HG02840 (cell line): ENCODE results near the gene PSMB10.

Source experiments
- ATAC-seq: cut with Tn5 transposase; IDR thresholded peaks from one replicate; pipeline ENCODE4 v1.9.1; 2021; ENCODE audit warnings: mild to moderate bottlenecking, moderate library complexity, moderate number of reproducible peaks; ENCODE audit not compliant: unreplicated experiment, low FRiP score

PSMB10 gene

DNA sequence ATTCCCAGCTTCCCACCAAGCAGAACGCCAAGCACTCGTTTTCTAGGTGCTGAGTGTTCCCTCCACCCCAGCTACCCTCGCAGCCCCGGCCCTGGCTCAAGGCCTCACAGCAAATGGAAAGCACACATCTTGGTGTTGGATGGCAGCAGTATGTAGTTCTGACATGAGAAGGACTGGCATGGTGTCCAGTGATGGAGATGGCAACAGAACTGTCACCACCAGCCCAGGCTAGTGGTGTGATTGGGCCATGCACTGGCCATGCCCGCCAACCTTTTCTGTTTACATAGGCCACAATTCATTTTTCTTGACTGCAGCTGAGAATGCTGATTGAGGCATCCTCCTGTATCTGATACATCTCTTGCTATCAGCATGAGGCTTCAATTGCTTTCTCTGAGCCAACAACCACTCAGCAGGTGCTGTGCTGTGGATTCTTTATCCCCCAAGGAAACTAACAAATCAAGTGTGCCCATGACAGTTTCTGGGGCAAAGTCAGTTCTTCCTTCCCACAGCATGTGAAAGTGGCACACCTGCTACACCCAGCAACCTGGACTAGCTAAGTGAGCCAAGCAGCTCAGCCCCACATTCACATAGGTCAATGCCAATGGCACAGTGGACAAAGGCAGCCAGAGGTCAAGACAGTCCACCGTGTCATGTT is 28.0 kb upstream of the PSMB10 start:
- ATAC-seq, result no peak

GRCh38 chr16:67963662-67964321 is 27.1 kb upstream of the PSMB10 start:
- ATAC-seq, result no peak

DNA sequence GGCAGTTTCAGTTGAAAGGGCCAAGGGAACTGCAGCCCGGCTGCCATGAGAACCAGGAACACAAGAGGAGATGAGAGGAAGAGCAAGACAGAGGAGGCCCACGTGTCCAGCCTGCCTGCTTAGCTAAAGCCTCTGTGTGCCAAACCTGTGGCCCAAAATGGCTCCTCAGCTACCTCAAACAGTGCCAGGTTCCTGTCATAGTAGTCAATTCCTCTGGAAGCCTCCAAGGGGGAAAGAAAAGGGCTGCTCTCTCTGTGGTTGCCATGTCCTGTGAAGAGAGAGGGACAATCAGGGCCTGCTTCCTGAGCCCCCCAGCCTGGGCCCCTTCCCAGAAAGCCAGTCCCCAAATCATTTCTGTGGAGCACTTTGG is 26.6 kb upstream of the PSMB10 start:
- ATAC-seq, result no peak

GRCh38 chr16:67962135-67962534 is 25.5 kb upstream of the PSMB10 start:
- no peak for ATAC-seq

GRCh38 chr16:67961551-67961957 is 24.9 kb upstream of the PSMB10 start:
- no peak for ATAC-seq

DNA sequence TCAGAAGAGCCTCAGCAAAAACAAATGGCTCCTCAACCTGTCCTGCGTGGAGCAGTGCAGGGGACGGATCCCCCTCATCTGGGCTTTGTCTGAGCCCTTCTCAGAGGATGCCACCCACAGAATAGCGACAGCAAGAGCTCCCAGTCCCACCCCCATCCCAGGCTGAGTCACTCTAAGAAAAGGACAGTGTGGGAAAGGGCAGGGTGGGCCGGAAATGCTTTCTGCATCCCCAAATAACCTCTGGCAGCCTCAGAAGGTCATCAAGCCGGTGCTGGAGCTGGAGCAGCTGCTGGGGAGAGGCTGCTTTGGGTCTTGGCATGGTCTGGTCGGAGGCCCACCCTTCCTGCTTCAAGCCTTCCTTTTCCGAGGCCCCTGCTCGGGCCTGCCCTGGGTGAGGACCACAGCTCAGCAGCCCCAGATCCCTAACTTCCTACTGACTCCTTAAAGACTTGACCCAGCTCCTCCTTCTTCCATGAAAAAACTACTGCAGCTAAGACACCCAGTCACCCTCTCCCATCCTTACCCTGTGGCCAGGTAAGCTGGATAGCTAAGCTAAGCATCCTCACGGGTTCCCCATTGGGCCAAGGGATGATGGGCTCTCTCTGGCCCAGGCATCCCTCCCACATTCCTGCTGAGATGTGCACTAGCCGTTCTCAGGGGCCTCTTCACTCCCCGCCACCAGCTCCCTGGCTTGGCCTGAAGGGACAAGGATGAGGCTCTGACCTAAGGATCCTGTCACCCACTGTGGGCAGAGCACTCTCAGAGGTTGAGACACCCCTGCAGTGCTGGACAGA is 23.1 kb upstream of the PSMB10 start:
- no peak for ATAC-seq

GRCh38 chr16:67957622-67958021 is 21.0 kb upstream of the PSMB10 start:
- ATAC-seq, result no peak

- ATAC-seq, result no peak
Observed at GRCh38 chr16:67954421-67955196, 18.0 kb upstream of the PSMB10 start.

DNA sequence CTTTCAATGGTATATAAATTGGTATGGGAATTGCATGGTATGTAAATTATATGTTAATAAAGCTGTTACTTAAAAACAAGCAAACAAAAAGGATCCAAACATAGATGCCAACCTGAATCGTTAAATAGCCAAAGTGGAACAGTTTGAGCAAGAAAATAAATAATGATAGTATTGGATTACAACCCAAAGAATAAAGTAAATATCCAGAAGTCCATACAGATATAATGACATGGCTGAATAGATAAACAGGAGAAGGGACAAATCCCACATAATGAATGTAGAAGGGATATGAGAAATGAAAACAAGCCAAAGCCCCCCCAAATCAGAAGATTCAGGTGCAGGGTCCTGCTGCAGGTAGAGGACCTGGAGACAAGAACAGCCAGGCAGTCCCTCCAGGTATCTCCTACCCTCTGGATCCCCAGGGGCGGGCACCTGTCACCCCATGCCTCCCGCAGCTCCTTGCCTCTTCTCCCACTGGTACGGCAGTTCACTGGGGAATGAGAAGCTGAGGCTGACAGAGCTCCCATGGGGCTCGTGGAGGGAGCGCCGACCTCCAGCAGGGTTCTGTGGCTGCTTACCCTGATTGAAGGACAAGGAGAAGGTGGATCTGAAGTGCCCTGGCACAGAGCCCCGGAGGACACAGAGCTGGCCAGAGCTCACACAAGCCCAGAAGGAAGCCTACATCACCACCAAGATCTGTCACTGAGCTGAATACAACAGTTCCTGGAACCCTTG is 17.2 kb upstream of the PSMB10 start:
- ATAC-seq, result no peak

DNA sequence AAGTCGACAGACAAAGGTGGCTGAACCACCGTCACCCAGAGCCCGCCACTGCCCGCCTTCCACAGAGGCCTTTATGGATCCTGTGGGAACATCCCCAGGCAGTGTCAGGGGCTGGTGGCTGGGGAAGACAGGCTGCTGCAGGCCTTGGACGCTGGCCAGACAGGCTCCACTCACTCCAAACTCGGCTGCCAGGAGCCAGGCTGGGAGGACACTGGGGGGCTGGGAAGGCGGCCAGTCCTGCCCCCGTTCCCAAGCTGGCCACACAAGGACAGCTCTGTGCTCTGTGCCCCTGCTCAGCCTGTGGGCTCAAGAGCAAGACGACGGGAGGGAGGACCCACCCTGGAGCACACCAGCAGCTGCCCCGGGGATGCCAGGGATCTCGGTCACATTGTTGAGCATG is 14.8 kb upstream of the PSMB10 start:
- no peak for ATAC-seq

DNA sequence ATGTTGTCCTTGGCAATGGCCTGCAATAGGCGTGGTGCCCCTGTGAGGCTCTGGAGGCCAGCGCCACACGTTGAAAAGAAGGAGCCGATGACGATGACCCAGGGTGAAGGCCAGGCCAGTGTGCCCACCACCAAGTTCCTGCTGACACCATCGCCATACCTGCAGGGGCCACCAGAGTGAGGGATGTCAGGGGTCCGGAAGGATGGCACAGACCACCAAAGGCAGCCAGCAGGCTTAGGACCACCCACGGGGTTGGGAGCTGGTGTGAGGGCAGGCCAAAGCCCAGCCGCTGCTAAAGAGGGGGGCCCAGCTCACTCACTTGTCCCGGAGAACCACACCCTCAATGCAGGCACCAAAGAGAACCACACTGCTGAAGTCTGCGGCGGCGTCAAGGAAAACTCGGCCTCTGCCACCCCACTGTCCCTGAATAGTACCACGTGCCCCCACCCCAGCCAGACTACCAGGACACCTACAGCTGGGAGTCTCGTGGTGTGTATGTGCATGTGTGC is 13.7 kb upstream of the PSMB10 start:
- no peak for ATAC-seq

GRCh38 chr16:67949645-67950044 is 13.0 kb upstream of the PSMB10 start:
- ATAC-seq, result no peak

- no peak for ATAC-seq
Observed at GRCh38 chr16:67948015-67948414, 11.4 kb upstream of the PSMB10 start.

- no peak for ATAC-seq
Observed at GRCh38 chr16:67946966-67947558, 10.4 kb upstream of the PSMB10 start.

- no peak for ATAC-seq
Observed at GRCh38 chr16:67946128-67946569, 9.5 kb upstream of the PSMB10 start.

GRCh38 chr16:67945392-67945933 is 8.8 kb upstream of the PSMB10 start:
- ATAC-seq, result no peak

- ATAC-seq, result no peak
Observed at GRCh38 chr16:67944690-67945391, 8.2 kb upstream of the PSMB10 start.

DNA sequence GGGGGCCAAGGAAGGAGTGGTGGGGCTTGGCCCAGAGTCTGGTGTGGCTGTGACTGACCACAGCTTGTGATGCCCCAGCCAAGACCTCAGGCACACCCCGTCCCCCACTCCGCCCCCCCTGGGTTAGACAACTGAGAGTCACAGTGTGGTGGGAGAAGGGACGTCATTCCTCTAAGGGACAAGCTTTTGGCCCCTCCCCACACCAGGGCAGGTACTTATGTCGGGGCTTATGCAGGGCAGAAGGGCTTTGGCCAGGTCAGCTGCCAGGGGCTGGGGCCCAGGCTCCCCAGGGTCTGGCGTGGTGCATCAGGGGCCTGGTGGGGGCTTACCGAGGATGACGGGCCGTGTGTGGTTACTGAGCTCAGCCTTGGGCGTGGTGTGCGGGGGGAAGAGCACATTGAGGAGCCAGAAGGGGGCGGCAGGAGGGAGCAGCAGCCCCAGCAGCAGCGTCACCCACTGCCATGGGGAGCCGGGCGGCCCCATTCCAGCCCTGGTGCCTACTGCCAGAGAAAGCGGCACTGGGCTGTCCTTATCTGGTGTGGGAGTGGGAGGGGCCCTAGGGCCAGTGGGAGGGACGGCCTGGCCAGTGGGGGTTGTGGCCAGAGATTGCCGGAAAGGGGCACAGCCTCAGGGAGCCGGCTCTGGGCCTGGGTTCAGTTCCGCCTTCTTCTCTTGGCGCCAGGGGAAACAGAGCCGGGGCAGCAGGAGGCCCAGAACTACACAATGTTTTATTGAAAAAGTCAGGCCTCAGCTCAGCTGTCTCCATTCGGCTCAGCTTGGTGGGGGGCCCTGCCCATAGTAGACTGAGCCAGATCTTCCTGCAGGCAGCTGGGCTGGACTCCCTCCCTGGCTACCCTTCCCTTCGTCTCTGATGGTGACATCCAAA is 7.2 kb upstream of the PSMB10 start, which contains the start of gene LCAT:
TSS of gene LCAT (minus strand) at position 502 of the 886 bp plus-strand sequence. CDS start at position 483, 19 bp downstream.
- ATAC-seq, result no peak
